HepG2 (cell line): ENCODE measurements around the gene SLC39A3.

Source experiments
- ATF6 ChIP-seq: sonication (generic); formaldehyde crosslinking; conservative IDR thresholded peaks from 2 replicates; pipeline ENCODE4 v1.4.0; 2020; ENCODE audit warnings: missing genetic modification reagents
- MXI1 ChIP-seq: IDR thresholded peaks from 3 replicates; pipeline ENCODE4 v1.6.1; 2012; ENCODE audit warnings: low read depth, low read length, inconsistent platforms, borderline replicate concordance
- TF ChIP-seq, protein P1 (sequence below): IDR thresholded peaks from 2 replicates; pipeline ENCODE4 v1.6.1; 2016; ENCODE audit warnings: low read depth

- TF ChIP-seq ATF6 (CRISPR knock-in tag) (no peak), MXI1 (no peak)
- TF ChIP-seq, protein P1, sequence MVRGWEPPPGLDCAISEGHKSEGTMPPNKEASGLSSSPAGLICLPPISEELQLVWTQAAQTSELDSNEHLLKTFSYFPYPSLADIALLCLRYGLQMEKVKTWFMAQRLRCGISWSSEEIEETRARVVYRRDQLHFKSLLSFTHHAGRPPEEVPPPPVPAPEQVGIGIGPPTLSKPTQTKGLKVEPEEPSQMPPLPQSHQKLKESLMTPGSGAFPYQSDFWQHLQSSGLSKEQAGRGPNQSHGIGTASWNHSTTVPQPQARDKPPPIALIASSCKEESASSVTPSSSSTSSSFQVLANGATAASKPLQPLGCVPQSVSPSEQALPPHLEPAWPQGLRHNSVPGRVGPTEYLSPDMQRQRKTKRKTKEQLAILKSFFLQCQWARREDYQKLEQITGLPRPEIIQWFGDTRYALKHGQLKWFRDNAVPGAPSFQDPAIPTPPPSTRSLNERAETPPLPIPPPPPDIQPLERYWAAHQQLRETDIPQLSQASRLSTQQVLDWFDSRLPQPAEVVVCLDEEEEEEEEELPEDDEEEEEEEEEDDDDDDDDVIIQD, result no peak
These were observed 24.1 kb downstream of the SLC39A3 start for GRCh38 chr19:2715470-2716274.
